ENCODE results near the gene KCTD15. TPM values are rescaled to one million over a fixed set of nuclear protein-coding genes. Genes with fewer than 3 reads are reported as not detected.
A peak's percentile ranks its signal among the peaks of the same experiment; 100 is the strongest.

Gene KCTD15, protein sequence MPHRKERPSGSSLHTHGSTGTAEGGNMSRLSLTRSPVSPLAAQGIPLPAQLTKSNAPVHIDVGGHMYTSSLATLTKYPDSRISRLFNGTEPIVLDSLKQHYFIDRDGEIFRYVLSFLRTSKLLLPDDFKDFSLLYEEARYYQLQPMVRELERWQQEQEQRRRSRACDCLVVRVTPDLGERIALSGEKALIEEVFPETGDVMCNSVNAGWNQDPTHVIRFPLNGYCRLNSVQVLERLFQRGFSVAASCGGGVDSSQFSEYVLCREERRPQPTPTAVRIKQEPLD
- 10 to 100 TPM; 10.9 to 11.6 TPM for total RNA-seq

DNA sequence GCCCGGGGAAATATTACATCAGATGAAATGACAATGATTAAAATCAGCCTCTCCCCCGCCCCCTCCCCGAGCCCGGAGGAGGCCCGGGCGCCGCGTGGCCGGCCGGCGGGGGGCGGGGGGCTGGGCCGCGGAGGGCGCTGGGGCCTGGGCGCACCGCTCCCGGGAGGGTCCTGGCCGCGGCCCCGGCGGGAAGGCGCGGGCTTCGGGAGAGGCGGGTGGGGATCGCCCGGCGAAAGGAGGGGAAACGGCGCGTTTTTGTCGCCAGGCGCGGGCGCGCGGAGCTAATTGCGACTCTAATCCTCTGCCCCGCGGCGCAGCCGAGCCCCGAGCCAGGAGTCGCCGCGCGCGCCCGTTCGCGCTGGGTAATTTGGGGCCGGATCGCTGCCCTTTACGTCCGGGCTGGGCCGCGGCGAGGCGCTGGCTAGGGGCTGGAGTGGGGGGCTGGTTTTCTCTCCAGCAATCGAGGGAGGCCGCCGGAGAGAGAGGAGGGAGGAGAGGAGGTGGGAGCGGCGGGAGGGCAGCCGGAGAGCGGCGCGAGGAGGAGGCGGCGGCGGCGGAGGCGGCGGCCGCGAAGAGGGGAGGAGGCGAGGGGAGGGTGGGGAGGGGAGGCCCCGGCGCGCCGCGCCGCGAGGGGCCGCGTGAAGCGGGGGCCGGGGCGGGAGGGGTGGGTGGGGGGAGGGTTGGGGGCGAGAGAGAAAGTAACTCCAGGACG lies at the start of gene KCTD15:
Gene KCTD15, plus strand, starts transcription at position 707 of the 712 bp plus-strand sequence. CDS start 3,585 bp downstream, outside the sequence.
- H3K4me3 Mint-ChIP-seq = peak within 1 kb of the TSS; percentile 78
- ChIA-PET POLR2A (interaction anchor here (0.7 to 4.4 kb wide), 11 partner anchors 9 to 569 kb away, joined by 3 to 75 read pairs (median 4); partner anchors contain the start of genes GPI and LSM14A), CTCF (interaction anchor here (0.9 to 3.1 kb wide), 7 partner anchors 9 to 375 kb away, joined by 3 to 20 read pairs (median 4); no protein-coding TSS in a partner anchor)
- H3K36me3 Mint-ChIP-seq (ENCODE audit: low read depth) = no peaks in the 10 kb centered on the region
- DNase-seq = peak; percentile 43
- peaks cover 26% of the 10 kb centered on the region for H3K27me3 Mint-ChIP-seq
- peaks cover 15% of the 10 kb centered on the region for H3K4me1 Mint-ChIP-seq
- peak within 1 kb of the TSS; percentile 74 for H3K27ac Mint-ChIP-seq
- no peaks in the 10 kb centered on the region for H3K9me3 Mint-ChIP-seq

DNA sequence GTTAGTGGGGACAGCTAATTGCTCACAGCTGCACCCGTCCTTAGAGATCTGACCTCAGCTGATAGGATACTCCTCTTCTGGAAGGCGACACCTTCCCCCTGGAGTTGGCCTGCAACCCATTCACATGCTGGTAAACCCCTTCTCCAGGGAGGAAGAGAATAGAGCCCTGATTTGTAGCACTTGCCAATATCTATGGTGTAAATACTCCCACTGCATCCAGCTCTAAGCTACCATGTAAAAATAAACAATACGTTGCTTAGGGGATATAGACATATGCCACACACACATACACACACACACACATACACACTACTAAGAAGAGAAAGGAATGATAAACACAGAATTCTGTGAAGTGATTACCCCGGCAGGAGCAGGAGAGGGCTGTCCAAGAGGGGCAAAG lies 49.4 kb upstream of the KCTD15 start:
- Mint-ChIP-seq H3K27ac (no peak overlapping the region), H3K36me3 (ENCODE audit: low read depth) (no peaks in the 10 kb centered on the region), H3K27me3 (no peaks in the 10 kb centered on the region), H3K4me3 (no peak overlapping the region), H3K9me3 (no peaks in the 10 kb centered on the region), H3K4me1 (no peaks in the 10 kb centered on the region)
- DNase-seq = no peak
- POLR2A ChIA-PET = no interaction called here
- CTCF ChIA-PET = interaction anchor here (1.4 kb wide), 1 partner anchor 317 kb away, joined by 4 read pairs; no protein-coding TSS in a partner anchor

DNA sequence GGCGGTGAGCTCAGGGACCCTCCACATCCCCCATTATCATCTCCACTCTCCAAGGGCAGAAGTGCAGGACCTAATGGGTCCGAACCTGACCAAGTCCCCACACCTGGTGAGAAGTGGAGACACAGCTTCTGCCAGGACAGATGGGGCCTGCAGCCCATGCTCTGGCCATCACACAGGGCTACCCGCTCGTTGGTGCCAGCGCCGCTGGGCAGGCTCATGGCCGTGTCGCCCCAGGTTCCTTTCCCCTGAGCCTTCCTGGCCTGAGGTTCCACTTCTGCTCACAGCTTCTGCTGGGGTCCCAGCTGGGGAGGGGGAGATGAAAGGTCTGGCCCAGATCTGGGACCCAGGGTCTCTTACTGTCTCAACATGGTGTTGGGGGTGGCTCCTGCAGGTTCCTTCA lies 48.4 kb upstream of the KCTD15 start:
- no peaks in the 10 kb centered on the region for H3K9me3 Mint-ChIP-seq
- CTCF ChIA-PET = interaction anchor here (0.9 to 1.4 kb wide), 2 partner anchors 11 to 318 kb away, joined by 3 to 4 read pairs; no protein-coding TSS in a partner anchor
- no peaks in the 10 kb centered on the region for H3K27me3 Mint-ChIP-seq
- H3K27ac Mint-ChIP-seq = no peak overlapping the region
- H3K4me3 Mint-ChIP-seq = no peak overlapping the region
- DNase-seq = no peak
- H3K36me3 Mint-ChIP-seq (ENCODE audit: low read depth) = no peaks in the 10 kb centered on the region
- POLR2A ChIA-PET = no interaction called here
- no peaks in the 10 kb centered on the region for H3K4me1 Mint-ChIP-seq

DNA sequence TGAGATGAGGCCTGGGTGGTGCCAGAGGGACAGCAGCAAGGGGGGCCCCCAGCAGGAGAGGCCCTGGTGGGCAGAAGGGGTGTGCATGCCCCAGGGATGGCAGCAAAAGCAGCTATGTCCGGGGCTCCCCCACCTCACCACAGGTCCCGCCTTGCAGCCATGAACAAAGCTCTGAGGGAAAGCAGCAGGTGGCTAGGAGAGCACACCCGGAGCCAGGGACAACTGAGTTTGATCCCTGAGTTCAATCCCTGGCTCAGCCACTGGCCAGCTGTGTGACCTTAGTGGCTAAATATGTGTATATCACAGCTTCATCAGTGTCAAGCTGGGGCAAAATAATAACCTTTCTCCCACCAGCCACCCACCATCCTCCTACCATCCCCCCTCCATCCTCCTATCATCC lies 47.7 kb upstream of the KCTD15 start:
- DNase-seq = no peak
- no peaks in the 10 kb centered on the region for H3K9me3 Mint-ChIP-seq
- CTCF ChIA-PET = interaction anchor here (0.8 kb wide), 1 partner anchor 318 kb away, joined by 3 read pairs; no protein-coding TSS in a partner anchor
- POLR2A ChIA-PET = no interaction called here
- H3K27ac Mint-ChIP-seq = no peak overlapping the region
- H3K36me3 Mint-ChIP-seq (ENCODE audit: low read depth) = no peaks in the 10 kb centered on the region
- H3K4me3 Mint-ChIP-seq = no peak overlapping the region
- no peaks in the 10 kb centered on the region for H3K4me1 Mint-ChIP-seq
- H3K27me3 Mint-ChIP-seq = no peaks in the 10 kb centered on the region

DNA sequence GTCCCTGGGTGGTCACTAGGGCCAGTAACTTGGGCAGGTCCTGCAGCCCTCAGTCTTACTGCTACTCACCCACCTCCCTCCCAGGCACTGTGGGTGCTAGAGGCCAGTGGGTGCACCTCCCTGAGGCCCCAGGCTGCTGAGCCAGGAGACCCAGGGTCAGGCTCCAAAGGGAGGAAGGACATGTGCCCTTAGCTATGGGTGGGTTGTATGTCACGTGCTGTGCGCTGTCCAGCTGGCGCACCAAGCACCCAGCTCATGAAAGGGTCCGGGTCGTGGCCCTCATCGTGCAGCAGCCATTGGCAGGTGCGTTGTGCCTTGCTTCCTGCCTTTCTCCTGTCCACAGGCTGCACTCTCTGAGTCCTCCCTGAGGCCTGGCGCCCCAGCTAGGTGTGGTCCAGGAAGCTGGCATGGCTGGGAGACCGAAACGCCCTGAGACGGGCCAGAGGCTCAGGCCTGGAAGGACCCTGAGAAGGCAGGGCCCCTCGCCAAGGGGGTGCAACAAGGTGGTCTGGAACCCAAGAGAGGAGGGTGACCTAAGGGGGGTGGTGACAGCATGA lies 47.0 kb upstream of the KCTD15 start:
- no peaks in the 10 kb centered on the region for H3K36me3 Mint-ChIP-seq (ENCODE audit: low read depth)
- ChIA-PET POLR2A (no interaction called here), CTCF (interaction anchor here (0.8 kb wide), 1 partner anchor 319 kb away, joined by 3 read pairs; no protein-coding TSS in a partner anchor)
- no peaks in the 10 kb centered on the region for H3K4me1 Mint-ChIP-seq
- H3K27me3 Mint-ChIP-seq = no peaks in the 10 kb centered on the region
- no peak overlapping the region for H3K4me3 Mint-ChIP-seq
- H3K27ac Mint-ChIP-seq = no peak overlapping the region
- H3K9me3 Mint-ChIP-seq = no peaks in the 10 kb centered on the region
- no peak for DNase-seq

DNA sequence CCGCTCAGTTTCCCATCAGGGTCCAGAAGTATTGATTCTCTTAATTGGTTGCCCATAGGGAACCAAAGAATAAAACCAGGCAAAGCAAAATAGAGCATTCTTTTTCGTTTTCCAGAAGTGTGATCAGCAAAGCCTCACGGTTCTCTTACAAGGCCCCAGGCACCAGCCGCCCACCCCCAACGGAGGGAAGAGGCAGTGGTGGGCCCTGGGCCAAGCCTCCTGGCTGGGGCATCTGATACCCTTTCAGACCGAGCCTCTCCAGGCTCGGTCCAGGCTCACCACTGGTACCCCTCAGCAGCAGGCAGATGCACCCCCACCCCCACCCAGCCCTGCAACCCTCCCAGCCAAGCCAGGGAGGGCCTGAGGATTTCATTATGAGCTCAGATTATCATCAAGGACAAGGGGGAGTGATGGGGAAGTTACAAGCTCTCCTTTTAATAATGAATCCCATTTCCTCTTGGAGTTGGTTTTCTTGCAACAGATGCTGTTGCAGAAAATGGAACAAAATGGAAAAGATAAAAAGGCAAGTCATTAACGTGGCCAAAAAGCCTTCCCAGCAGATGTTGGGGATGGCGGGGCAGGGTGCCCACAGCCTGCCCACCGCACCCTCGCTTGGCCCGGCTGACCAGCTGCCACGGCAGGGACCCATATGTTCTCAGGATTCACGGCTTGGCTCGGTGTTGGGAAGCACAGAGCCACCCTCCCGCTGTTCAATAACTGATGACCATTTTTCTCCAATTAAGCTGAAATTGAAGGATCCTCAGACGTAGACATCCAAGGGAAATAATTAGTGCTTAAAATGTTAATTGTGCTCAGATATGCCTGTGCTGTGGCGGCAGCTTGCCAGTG lies 45.9 kb upstream of the KCTD15 start:
- POLR2A ChIA-PET = no interaction called here
- no peak overlapping the region for H3K4me3 Mint-ChIP-seq
- no peak for DNase-seq

DNA sequence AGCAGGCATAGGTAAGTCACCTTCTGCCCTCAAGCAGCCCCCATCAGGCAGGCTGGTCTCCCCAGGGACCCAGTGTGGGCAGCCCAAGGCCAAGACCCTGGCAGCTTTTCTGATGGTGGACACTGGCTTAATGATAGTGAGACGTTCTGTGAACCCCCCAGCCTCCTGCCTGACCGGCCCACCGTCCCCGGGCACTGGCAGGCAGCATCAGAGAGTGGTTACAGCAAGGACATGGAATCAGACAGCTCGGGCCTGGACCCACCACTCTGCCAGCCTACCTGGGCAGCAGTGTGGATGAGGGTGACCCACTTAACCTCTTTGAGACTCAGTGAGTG lies 45.3 kb upstream of the KCTD15 start:
- H3K27ac Mint-ChIP-seq = no peak overlapping the region
- no peak overlapping the region for H3K4me3 Mint-ChIP-seq

More for the DNA sequence above, 45.9 kb upstream of the KCTD15 start:
- H3K9me3 Mint-ChIP-seq = no peaks in the 10 kb centered on the region
- H3K27me3 Mint-ChIP-seq = no peaks in the 10 kb centered on the region
- H3K4me1 Mint-ChIP-seq = no peaks in the 10 kb centered on the region
- no peaks in the 10 kb centered on the region for H3K36me3 Mint-ChIP-seq (ENCODE audit: low read depth)
- no peak overlapping the region for H3K27ac Mint-ChIP-seq
- CTCF ChIA-PET = no interaction called here

DNA sequence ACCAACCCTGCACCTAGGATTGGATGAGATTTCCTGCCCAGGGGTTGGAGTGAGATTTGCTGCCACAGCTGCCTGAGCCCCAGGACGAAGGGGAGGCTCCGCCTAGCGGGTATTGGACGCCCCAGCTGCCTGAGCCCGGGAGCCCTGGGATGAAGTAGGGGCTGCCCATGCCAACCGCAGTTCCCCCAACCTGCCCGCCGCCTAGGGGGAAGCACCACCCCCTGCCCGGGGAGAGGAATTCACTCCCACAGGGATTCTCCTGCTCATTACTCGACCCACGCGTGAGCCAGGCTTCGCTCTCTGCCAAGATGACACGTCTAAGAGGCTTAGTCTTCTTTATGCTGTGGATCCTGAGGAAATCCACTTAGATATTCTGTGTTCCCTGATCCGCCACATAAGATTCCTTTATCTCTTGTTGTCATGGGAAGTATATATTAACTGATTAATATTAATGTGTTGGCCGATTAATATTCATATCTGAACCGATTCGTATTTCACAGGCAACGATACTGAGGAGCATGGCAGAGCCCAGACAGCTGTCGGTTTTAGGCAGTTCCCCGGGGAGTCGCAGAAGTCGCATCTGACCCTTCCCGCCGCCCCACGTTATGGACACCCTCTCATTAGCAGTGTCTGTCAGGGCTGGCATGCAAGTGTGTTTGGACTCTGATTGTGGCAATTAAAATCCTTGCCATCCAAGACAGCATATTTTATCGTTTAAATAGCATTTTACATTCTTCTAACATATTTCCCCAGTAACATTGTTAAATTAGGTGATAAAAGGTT lies 44.5 kb upstream of the KCTD15 start:
- Mint-ChIP-seq H3K36me3 (ENCODE audit: low read depth) (no peaks in the 10 kb centered on the region), H3K9me3 (no peaks in the 10 kb centered on the region), H3K27ac (no peak overlapping the region), H3K27me3 (no peaks in the 10 kb centered on the region), H3K4me3 (no peak overlapping the region), H3K4me1 (no peaks in the 10 kb centered on the region)
- CTCF ChIA-PET = no interaction called here
- POLR2A ChIA-PET = no interaction called here
- DNase-seq = no peak

More for the DNA sequence above, 45.3 kb upstream of the KCTD15 start:
- no peaks in the 10 kb centered on the region for H3K36me3 Mint-ChIP-seq (ENCODE audit: low read depth)
- ChIA-PET CTCF (no interaction called here), POLR2A (no interaction called here)
- DNase-seq = no peak
- no peaks in the 10 kb centered on the region for H3K4me1 Mint-ChIP-seq
- H3K27me3 Mint-ChIP-seq = no peaks in the 10 kb centered on the region
- no peaks in the 10 kb centered on the region for H3K9me3 Mint-ChIP-seq

DNA sequence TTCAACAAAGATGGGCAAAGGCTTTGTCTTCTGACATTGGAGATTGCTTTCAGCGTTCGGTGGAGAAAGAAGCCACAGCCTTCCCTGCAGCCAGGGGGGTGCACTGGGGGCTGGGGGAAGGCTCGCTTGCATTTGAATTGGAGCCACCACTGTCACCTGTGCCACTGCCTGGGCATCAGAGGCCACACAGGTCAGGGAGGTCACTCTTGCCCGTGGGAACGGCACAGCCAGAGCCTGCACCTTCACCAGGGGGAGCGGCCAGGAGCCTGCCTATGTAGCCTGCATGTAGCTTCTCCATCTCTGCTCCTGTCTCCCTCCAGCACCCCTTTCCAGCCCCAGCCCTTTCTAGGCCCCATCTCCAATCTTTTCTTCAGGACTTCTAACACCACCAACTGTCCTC lies 43.7 kb upstream of the KCTD15 start:
- no peaks in the 10 kb centered on the region for H3K4me1 Mint-ChIP-seq
- H3K36me3 Mint-ChIP-seq (ENCODE audit: low read depth) = no peaks in the 10 kb centered on the region
- POLR2A ChIA-PET = no interaction called here
- no peak overlapping the region for H3K4me3 Mint-ChIP-seq
- H3K9me3 Mint-ChIP-seq = no peaks in the 10 kb centered on the region
- CTCF ChIA-PET = no interaction called here
- no peak overlapping the region for H3K27ac Mint-ChIP-seq
- H3K27me3 Mint-ChIP-seq = no peaks in the 10 kb centered on the region
- DNase-seq = no peak

DNA sequence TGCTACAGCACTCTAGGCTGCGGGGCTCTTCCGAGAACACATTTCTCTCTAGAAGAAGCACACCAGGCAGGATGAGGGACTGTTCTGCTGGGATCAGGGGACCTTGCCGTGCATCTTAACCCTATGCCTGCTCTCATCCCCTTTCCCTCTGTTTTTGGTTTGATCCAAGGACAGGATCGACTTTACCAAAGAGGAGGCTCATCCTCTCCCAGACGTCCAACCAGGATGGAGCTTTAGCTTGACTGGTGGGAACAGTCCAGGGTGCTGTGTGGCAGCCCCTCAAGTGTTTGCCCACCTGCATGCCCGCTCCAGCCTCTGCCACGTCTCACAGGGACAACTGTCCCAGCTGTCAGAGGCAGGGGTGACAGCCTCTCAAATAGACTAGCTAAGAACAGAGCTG lies 42.3 kb upstream of the KCTD15 start:
- no peaks in the 10 kb centered on the region for H3K4me1 Mint-ChIP-seq
- no peak for DNase-seq
- no peak overlapping the region for H3K4me3 Mint-ChIP-seq
- H3K9me3 Mint-ChIP-seq = no peaks in the 10 kb centered on the region
- H3K27me3 Mint-ChIP-seq = no peaks in the 10 kb centered on the region
- ChIA-PET POLR2A (no interaction called here), CTCF (no interaction called here)
- no peaks in the 10 kb centered on the region for H3K36me3 Mint-ChIP-seq (ENCODE audit: low read depth)
- no peak overlapping the region for H3K27ac Mint-ChIP-seq

DNA sequence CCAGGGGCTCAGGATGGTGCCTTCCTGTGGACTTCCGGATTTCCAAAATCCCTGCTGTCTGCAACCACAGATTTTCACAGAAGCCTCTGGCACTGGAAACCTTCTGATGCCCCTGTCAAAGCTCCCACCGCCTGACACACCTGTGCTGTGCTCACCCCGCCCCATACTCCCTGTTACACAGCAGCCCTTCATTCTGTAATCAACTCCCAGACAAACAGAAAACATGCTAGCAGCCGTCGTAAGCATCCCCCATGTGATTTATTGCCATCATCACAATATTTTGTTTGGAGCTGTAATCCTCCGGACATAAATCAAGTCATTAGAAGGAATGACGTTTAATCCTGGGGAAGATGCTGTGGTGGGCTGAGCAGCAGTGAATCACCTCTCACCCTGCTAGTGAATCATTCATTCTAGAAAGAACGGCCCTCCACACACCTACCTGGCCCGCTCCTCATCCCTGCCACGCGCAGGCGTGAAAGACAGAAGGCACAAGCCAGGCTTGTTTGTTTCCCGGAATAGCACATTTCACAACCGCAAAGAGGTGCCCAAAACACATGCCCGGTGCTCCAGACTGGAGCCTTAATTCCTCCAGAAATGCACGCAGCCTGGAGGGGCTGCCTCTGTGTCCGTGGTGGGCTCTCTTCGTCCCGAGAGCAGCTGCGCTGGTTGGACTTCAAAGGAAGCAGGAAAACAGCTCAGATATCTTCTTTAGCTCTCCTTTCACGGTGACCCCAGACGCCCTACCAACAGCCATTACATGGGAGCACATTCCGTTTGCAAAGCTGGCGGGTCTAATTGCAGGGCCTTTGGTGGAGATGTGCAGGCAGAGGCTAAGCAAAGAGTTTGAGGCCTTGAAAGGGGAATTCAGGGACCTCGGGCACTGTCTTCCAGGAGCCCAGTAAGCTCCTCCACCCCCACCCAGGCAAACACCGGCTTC lies 41.3 kb upstream of the KCTD15 start:
- no peaks in the 10 kb centered on the region for H3K4me1 Mint-ChIP-seq
- CTCF ChIA-PET = no interaction called here
- DNase-seq = no peak
- H3K27me3 Mint-ChIP-seq = no peaks in the 10 kb centered on the region
- no peaks in the 10 kb centered on the region for H3K36me3 Mint-ChIP-seq (ENCODE audit: low read depth)
- H3K4me3 Mint-ChIP-seq = no peak overlapping the region
- POLR2A ChIA-PET = no interaction called here
- H3K27ac Mint-ChIP-seq = no peak overlapping the region
- H3K9me3 Mint-ChIP-seq = no peaks in the 10 kb centered on the region

DNA sequence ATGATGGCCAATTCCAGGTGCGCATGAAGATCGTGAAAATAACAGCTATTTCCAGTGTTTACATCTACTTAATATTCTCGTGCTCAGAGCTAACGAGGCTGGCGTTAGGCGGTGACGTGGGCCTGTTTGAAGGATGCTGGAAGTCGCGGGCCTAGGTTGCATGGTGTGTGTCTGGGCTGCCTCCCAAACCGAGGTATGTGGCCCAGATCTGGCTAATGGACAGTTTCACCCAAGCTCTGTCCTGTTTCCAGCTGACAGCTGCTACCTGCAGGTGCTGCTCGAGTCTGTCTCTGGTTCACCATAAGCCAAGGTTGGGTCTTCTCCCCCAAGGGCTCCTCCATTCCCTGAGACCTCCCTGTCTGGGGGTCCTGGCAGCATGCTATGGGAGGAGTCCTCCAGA lies 40.5 kb upstream of the KCTD15 start:
- H3K36me3 Mint-ChIP-seq (ENCODE audit: low read depth) = no peaks in the 10 kb centered on the region

More for the DNA sequence above, 40.5 kb upstream of the KCTD15 start:
- Mint-ChIP-seq H3K4me3 (no peak overlapping the region), H3K9me3 (no peaks in the 10 kb centered on the region), H3K27me3 (no peaks in the 10 kb centered on the region), H3K4me1 (no peaks in the 10 kb centered on the region), H3K27ac (no peak overlapping the region)
- DNase-seq = no peak
- ChIA-PET POLR2A (no interaction called here), CTCF (no interaction called here)
